GM12878 (cell line): ENCODE data around the gene MCC.

Experiments
- BHLHE40 ChIP-seq, 2 experiments: fragments of 450-650 bp in 1 of 2; IDR thresholded peaks; 2 replicates each; pipeline ENCODE4 v1.6.1; 2011 to 2017; ENCODE audit warnings: low read depth in 2 of 2, borderline replicate concordance in 1 of 2, improper control_type of control experiment in 1 of 2, low read length in 1 of 2, mild to moderate bottlenecking in 1 of 2
- CTCF ChIP-seq, 3 experiments: IDR thresholded peaks in 2 of 3; conservative IDR thresholded peaks in 1 of 3; 2 replicates each; pipeline ENCODE4 v1.5.1; 2011; ENCODE audit warnings: low read depth in 3 of 3, low read length in 3 of 3, mild to moderate bottlenecking in 3 of 3, control low read depth in 2 of 3, moderate library complexity in 2 of 3, inconsistent platforms in 1 of 3, mixed read lengths in 1 of 3; ENCODE audit not compliant: control insufficient read depth in 2 of 3, insufficient read depth in 1 of 3; ENCODE audit errors: extremely low read depth in 1 of 3
- FOXM1 ChIP-seq: IDR thresholded peaks from 2 replicates; pipeline ENCODE4 v1.6.1; 2012; ENCODE audit warnings: low read depth, mild to moderate bottlenecking, inconsistent platforms, low read length, moderate library complexity
- MYB ChIP-seq: fragments of 150-350 bp; IDR thresholded peaks from 2 replicates; pipeline ENCODE4 v1.6.1; 2014; ENCODE audit warnings: mild to moderate bottlenecking, low read depth, low read length, borderline replicate concordance
- NFYB ChIP-seq: IDR thresholded peaks from 2 replicates; pipeline ENCODE4 v1.6.1; 2011; ENCODE audit warnings: low read depth, mild to moderate bottlenecking, low read length, improper control_type of control experiment, moderate library complexity; ENCODE audit not compliant: insufficient read depth
- POLR2A ChIP-seq: IDR thresholded peaks from 2 replicates; pipeline ENCODE4 v1.6.1; 2011; ENCODE audit warnings: low read depth, mild to moderate bottlenecking, low read length
- RCOR1 ChIP-seq: conservative IDR thresholded peaks from 2 replicates; pipeline ENCODE4 v1.6.1; 2012; ENCODE audit warnings: low read depth, low read length, improper control_type of control experiment
- RUNX3 ChIP-seq: IDR thresholded peaks from 2 replicates; pipeline ENCODE4 v1.6.1; 2012; ENCODE audit warnings: low read length, inconsistent platforms
- ZNF274 ChIP-seq: IDR thresholded peaks from one replicate; pipeline ENCODE4 v1.8.0; 2011; ENCODE audit not compliant: insufficient read length, insufficient read depth
- ZNF384 ChIP-seq: IDR thresholded peaks from 2 replicates; pipeline ENCODE4 v1.6.1; 2012; ENCODE audit warnings: low read depth, mild to moderate bottlenecking, low read length, improper control_type of control experiment, borderline replicate concordance

DNA sequence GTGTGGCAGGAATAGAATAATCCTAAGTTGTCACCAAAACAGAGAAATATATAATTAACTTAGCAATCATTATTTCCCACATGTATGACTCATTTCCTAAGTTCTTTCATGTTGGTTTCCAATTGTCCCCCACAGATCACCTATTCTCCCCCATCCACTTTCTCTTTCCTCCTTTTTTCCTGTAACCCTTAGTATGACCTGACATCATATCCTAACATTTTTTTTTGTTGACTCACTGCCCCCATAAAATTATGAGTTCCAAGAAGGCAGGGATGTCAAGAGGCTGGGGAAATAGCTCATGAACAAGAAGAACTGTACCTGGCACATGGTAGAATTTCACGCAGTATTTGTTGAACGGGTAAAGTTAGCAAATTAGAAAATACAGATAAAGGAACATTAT lies 324.9 kb downstream of the MCC start:
- no peak for TF ChIP-seq RCOR1
- TF ChIP-seq ZNF274, result no peak
- TF ChIP-seq CTCF (IDR thresholded peaks at IDR 0.05 in 2 of 3, conservative IDR thresholded peaks at IDR 0.05 in 1 of 3; ENCODE audit: control insufficient read depth in 2 of 3, extremely low read depth in 1 of 3, insufficient read depth in 1 of 3, low read depth in 3 of 3, low read length in 3 of 3), result no peak
- TF ChIP-seq FOXM1, result no peak
- no peak for TF ChIP-seq ZNF384
- no peak for TF ChIP-seq NFYB
- no peak for TF ChIP-seq POLR2A
- TF ChIP-seq BHLHE40 (IDR thresholded peaks at IDR 0.05; ENCODE audit: borderline replicate concordance in 1 of 2, low read depth in 2 of 2, low read length in 1 of 2), result no peak
- TF ChIP-seq RUNX3, result no peak
- no peak for TF ChIP-seq MYB
